HEK293 (cell line): Measurements from ENCODE around the gene CCNL1.
A peak's percentile ranks its signal among the peaks of the same experiment; 100 is the strongest.

ENCODE experiments used
- CTCF ChIA-PET: fragments of 350-600 bp; formaldehyde crosslinking; extraction: SDS; loops from one replicate; lab custom pipeline; 2021; ENCODE audit warnings: antibody characterized with exemption; lab: Yijun Ruan, JAX
- POLR2A ChIA-PET: fragments of 300-600 bp; formaldehyde crosslinking; extraction: SDS; loops from one replicate; lab custom pipeline; 2020; ENCODE audit warnings: antibody characterized with exemption, inconsistent platforms; lab: Yijun Ruan, JAX
- H3K27ac ChIP-seq: fragments of 200-500 bp; sonication (Bioruptor generic); 2 replicates; pipeline ENCODE4 v1.5.1; 2014; ENCODE audit warnings: low read depth, low read length, control low read depth, inconsistent platforms; ENCODE audit errors: extremely low read depth
- H3K36me3 ChIP-seq, 2 experiments: fragments of 200-500 bp in 1 of 2; sonication (Bioruptor generic) in 1 of 2; 1 replicate in 1 of 2; 2 replicates in 1 of 2; pipeline ENCODE4 v1.5.1; 2014 to 2017; ENCODE audit warnings: inconsistent platforms in 2 of 2, low read length in 2 of 2; ENCODE audit not compliant: control insufficient read depth in 2 of 2, insufficient read depth in 1 of 2
- H3K4me1 ChIP-seq: fragments of 200-500 bp; sonication (Bioruptor generic); 2 replicates; pipeline ENCODE4 v1.5.1; 2014; ENCODE audit warnings: mild to moderate bottlenecking, low read length, inconsistent platforms; ENCODE audit not compliant: control insufficient read depth, insufficient read depth
- H3K4me3 ChIP-seq: 2 replicates; pipeline ENCODE4 v1.5.1; 2011; ENCODE audit warnings: low read depth, mild to moderate bottlenecking, control low read depth, low read length, moderate library complexity
- H3K9me3 ChIP-seq: fragments of 200-500 bp; sonication (Bioruptor generic); 2 replicates; pipeline ENCODE4 v1.5.1; 2014; ENCODE audit warnings: low read depth, low read length, inconsistent platforms; ENCODE audit not compliant: control insufficient read depth, insufficient read depth
- GLI4 ChIP-seq: fragments of 450-650 bp; formaldehyde crosslinking; IDR thresholded peaks from 2 replicates; pipeline ENCODE4 v1.5.1; 2016; ENCODE audit warnings: missing biosample characterization, missing genetic modification characterization
- GLIS2 ChIP-seq: fragments of 450-650 bp; formaldehyde crosslinking; IDR thresholded peaks from 2 replicates; pipeline ENCODE4 v1.5.1; 2016; ENCODE audit warnings: missing biosample characterization, missing genetic modification characterization
- MYNN ChIP-seq: fragments of 450-650 bp; formaldehyde crosslinking; IDR thresholded peaks from 2 replicates; pipeline ENCODE4 v1.5.1; 2016; ENCODE audit warnings: missing biosample characterization, missing genetic modification characterization, borderline replicate concordance
- PRDM1 ChIP-seq: fragments of 450-650 bp; formaldehyde crosslinking; IDR thresholded peaks from 2 replicates; pipeline ENCODE4; 2016; ENCODE audit warnings: missing biosample characterization, missing genetic modification characterization
- PRDM6 ChIP-seq: fragments of 450-650 bp; formaldehyde crosslinking; IDR thresholded peaks from 2 replicates; pipeline ENCODE4 v1.5.1; 2017; ENCODE audit warnings: missing biosample characterization, missing genetic modification characterization
- SCRT1 ChIP-seq: fragments of 450-650 bp; formaldehyde crosslinking; IDR thresholded peaks from 2 replicates; pipeline ENCODE4 v1.5.1; 2016; ENCODE audit warnings: missing biosample characterization, missing genetic modification characterization, borderline replicate concordance
- YY2 ChIP-seq: fragments of 450-650 bp; formaldehyde crosslinking; IDR thresholded peaks from 2 replicates; pipeline ENCODE4 v1.5.1; 2016; ENCODE audit warnings: missing biosample characterization, missing genetic modification characterization
- ZFP41 ChIP-seq: fragments of 450-650 bp; formaldehyde crosslinking; IDR thresholded peaks from 2 replicates; pipeline ENCODE4 v1.5.1; 2016; ENCODE audit warnings: missing biosample characterization, missing genetic modification characterization, borderline replicate concordance
- ZIC2 ChIP-seq: fragments of 450-650 bp; formaldehyde crosslinking; IDR thresholded peaks from 2 replicates; pipeline ENCODE4 v1.5.1; 2016; ENCODE audit warnings: missing biosample characterization, missing genetic modification characterization
- ZNF10 ChIP-seq: fragments of 450-650 bp; formaldehyde crosslinking; IDR thresholded peaks from 2 replicates; pipeline ENCODE4 v1.5.1; 2017; ENCODE audit warnings: missing biosample characterization, missing genetic modification characterization
- ZNF132 ChIP-seq: fragments of 450-650 bp; formaldehyde crosslinking; IDR thresholded peaks from 2 replicates; pipeline ENCODE4 v1.5.1; 2017; ENCODE audit warnings: missing biosample characterization, missing genetic modification characterization, borderline replicate concordance
- ZNF146 ChIP-seq: fragments of 450-650 bp; formaldehyde crosslinking; IDR thresholded peaks from 2 replicates; pipeline ENCODE4 v1.5.1; 2016; ENCODE audit warnings: missing biosample characterization, missing genetic modification characterization
- ZNF19 ChIP-seq: fragments of 450-650 bp; formaldehyde crosslinking; IDR thresholded peaks from 2 replicates; pipeline ENCODE4; 2016; ENCODE audit warnings: missing biosample characterization, missing genetic modification characterization, low read depth
- ZNF211 ChIP-seq: fragments of 450-650 bp; formaldehyde crosslinking; IDR thresholded peaks from 2 replicates; pipeline ENCODE4 v1.5.1; 2016; ENCODE audit warnings: low read depth, missing biosample characterization, missing genetic modification characterization
- ZNF23 ChIP-seq: fragments of 450-650 bp; formaldehyde crosslinking; IDR thresholded peaks from 2 replicates; pipeline ENCODE4 v1.5.1; 2016; ENCODE audit warnings: missing biosample characterization, missing genetic modification characterization, borderline replicate concordance
- ZNF24 ChIP-seq: fragments of 450-650 bp; formaldehyde crosslinking; IDR thresholded peaks from 2 replicates; pipeline ENCODE4 v1.5.1; 2016; ENCODE audit warnings: missing biosample characterization, missing genetic modification characterization
- ZNF324 ChIP-seq: fragments of 450-650 bp; formaldehyde crosslinking; IDR thresholded peaks from 2 replicates; pipeline ENCODE4 v1.5.1; 2016; ENCODE audit warnings: missing biosample characterization, missing genetic modification characterization
- ZNF341 ChIP-seq: fragments of 450-650 bp; formaldehyde crosslinking; IDR thresholded peaks from 2 replicates; pipeline ENCODE4; 2016; ENCODE audit warnings: low read depth, missing biosample characterization, missing genetic modification characterization
- ZNF362 ChIP-seq: fragments of 450-650 bp; formaldehyde crosslinking; IDR thresholded peaks from 2 replicates; pipeline ENCODE4 v1.5.1; 2016; ENCODE audit warnings: missing biosample characterization, missing genetic modification characterization
- ZNF426 ChIP-seq: fragments of 450-650 bp; formaldehyde crosslinking; IDR thresholded peaks from 2 replicates; pipeline ENCODE4 v1.5.1; 2017; ENCODE audit warnings: missing biosample characterization, missing genetic modification characterization, mild to moderate bottlenecking, inconsistent platforms, moderate library complexity
- ZNF510 ChIP-seq: fragments of 450-650 bp; formaldehyde crosslinking; IDR thresholded peaks from 2 replicates; pipeline ENCODE4 v1.5.1; 2018; ENCODE audit warnings: mild to moderate bottlenecking, missing genetic modification characterization, missing biosample characterization; ENCODE audit not compliant: insufficient replicate concordance
- ZNF558 ChIP-seq: fragments of 450-650 bp; formaldehyde crosslinking; IDR thresholded peaks from 2 replicates; pipeline ENCODE4 v1.5.1; 2016; ENCODE audit warnings: missing biosample characterization, missing genetic modification characterization
- ZNF623 ChIP-seq: fragments of 450-650 bp; formaldehyde crosslinking; IDR thresholded peaks from 2 replicates; pipeline ENCODE4 v1.5.1; 2016; ENCODE audit warnings: missing biosample characterization, missing genetic modification characterization
- ZNF785 ChIP-seq: fragments of 450-650 bp; formaldehyde crosslinking; IDR thresholded peaks from 2 replicates; pipeline ENCODE4 v1.5.1; 2016; ENCODE audit warnings: missing biosample characterization, missing genetic modification characterization
- ZSCAN23 ChIP-seq: fragments of 450-650 bp; formaldehyde crosslinking; IDR thresholded peaks from 2 replicates; pipeline ENCODE4 v1.5.1; 2016; ENCODE audit warnings: missing biosample characterization, missing genetic modification characterization
- TF ChIP-seq, protein P1 (sequence below): fragments of 450-650 bp; formaldehyde crosslinking; IDR thresholded peaks from 2 replicates; pipeline ENCODE4 v1.5.1; 2016; ENCODE audit warnings: missing biosample characterization, missing genetic modification characterization
- TF ChIP-seq, protein P2 (sequence below): fragments of 450-650 bp; formaldehyde crosslinking; IDR thresholded peaks from 2 replicates; pipeline ENCODE4 v1.5.1; 2016; ENCODE audit warnings: missing biosample characterization, missing genetic modification characterization

CCNL1 gene

GRCh38 chr3:157152930-157153329 is 7.0 kb downstream of the CCNL1 start:
- POLR2A ChIA-PET = no interaction called here
- no peak overlapping the region for H3K4me3 ChIP-seq
- no peak overlapping the region for H3K27ac ChIP-seq
- H3K4me1 ChIP-seq = peaks cover 8% of the 10 kb centered on the region
- no peaks in the 10 kb centered on the region for H3K9me3 ChIP-seq
- CTCF ChIA-PET = interaction anchor here (3.5 kb wide), 1 partner anchor 16 kb away, joined by 13 read pairs; no protein-coding TSS in a partner anchor
- peaks cover 59 to 100% of the 10 kb centered on the region in 2 experiments; a peak in 2 of 3 replicates for H3K36me3 ChIP-seq
- no peak for TF ChIP-seq PRDM1 (tag by site-specific recombination)
- TF ChIP-seq ZNF510 (tag by site-specific recombination) = no peak
- TF ChIP-seq PRDM6 (tag by site-specific recombination) = no peak
- no peak for TF ChIP-seq SCRT1 (tag by site-specific recombination)
- no peak for TF ChIP-seq ZNF426 (tag by site-specific recombination)
- no peak for TF ChIP-seq ZNF23 (tag by site-specific recombination)
- TF ChIP-seq, protein P1, sequence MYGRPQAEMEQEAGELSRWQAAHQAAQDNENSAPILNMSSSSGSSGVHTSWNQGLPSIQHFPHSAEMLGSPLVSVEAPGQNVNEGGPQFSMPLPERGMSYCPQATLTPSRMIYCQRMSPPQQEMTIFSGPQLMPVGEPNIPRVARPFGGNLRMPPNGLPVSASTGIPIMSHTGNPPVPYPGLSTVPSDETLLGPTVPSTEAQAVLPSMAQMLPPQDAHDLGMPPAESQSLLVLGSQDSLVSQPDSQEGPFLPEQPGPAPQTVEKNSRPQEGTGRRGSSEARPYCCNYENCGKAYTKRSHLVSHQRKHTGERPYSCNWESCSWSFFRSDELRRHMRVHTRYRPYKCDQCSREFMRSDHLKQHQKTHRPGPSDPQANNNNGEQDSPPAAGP = no peak
- TF ChIP-seq ZNF341 = no peak
- no peak for TF ChIP-seq MYNN (tag by site-specific recombination)
- no peak for TF ChIP-seq ZNF623 (tag by site-specific recombination)
- TF ChIP-seq ZFP41 (tag by site-specific recombination) = no peak

DNA sequence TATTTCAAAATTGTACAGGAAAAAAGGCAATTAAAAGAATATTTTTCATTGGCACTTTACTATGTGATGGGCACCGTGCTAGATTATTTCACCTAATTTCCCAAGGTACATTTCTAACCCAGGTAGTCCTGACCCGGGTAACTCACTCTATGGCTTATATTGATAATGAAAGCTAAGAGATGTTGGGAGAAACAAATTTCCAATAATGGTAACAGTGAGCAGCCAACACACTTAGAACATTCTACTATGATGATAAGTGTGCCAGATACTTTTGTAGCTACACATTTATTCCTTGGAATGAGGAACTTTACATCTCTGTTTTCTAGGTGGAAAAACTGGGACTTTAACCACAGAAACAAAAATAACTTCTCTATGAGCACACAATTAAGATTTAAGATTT is 7.5 kb downstream of the CCNL1 start:
- CTCF ChIA-PET = interaction anchor here (3.5 kb wide), 1 partner anchor 15 kb away, joined by 13 read pairs; no protein-coding TSS in a partner anchor
- POLR2A ChIA-PET = no interaction called here

GRCh38 chr3:157151627-157152026 is 8.3 kb downstream of the CCNL1 start:
- 0 out of 2 replicates have a peak, but pooled peaks cover 6% of the 10 kb centered on the region for H3K4me1 ChIP-seq
- no peak overlapping the region for H3K4me3 ChIP-seq
- H3K36me3 ChIP-seq = peaks cover 60 to 99% of the 10 kb centered on the region in 2 experiments
- CTCF ChIA-PET = interaction anchor here (3.5 kb wide), 1 partner anchor 15 kb away, joined by 13 read pairs; no protein-coding TSS in a partner anchor
- POLR2A ChIA-PET = no interaction called here
- H3K27ac ChIP-seq = no peak overlapping the region
- TF ChIP-seq, protein P2, sequence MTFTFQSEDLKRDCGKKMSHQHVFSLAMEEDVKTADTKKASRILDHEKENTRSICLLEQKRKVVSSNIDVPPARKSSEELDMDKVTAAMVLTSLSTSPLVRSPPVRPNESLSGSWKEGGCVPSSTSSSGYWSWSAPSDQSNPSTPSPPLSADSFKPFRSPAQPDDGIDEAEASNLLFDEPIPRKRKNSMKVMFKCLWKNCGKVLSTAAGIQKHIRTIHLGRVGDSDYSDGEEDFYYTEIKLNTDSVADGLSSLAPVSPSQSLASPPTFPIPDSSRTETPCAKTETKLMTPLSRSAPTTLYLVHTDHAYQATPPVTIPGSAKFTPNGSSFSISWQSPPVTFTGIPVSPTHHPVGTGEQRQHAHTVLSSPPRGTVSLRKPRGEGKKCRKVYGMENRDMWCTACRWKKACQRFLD (tag by site-specific recombination) = no peak
- TF ChIP-seq GLI4 (tag by site-specific recombination) = no peak
- no peak for TF ChIP-seq ZNF10 (tag by site-specific recombination)
- TF ChIP-seq ZNF19 = no peak
- TF ChIP-seq ZNF211 (tag by site-specific recombination) = no peak
- peak; percentile 95 for TF ChIP-seq ZNF558 (tag by site-specific recombination)
- TF ChIP-seq ZNF132 (tag by site-specific recombination) = no peak
- TF ChIP-seq ZIC2 (tag by site-specific recombination) = no peak
- no peak for TF ChIP-seq ZNF24 (tag by site-specific recombination)
- H3K9me3 ChIP-seq = no peaks in the 10 kb centered on the region

More for the DNA sequence above, 7.5 kb downstream of the CCNL1 start:
- peaks cover 61 to 99% of the 10 kb centered on the region in 2 experiments; a peak in 2 of 3 replicates for H3K36me3 ChIP-seq
- TF ChIP-seq ZNF146 (tag by site-specific recombination) = no peak
- no peak for TF ChIP-seq ZNF324 (tag by site-specific recombination)
- no peak for TF ChIP-seq ZSCAN23
- no peak for TF ChIP-seq GLIS2
- TF ChIP-seq ZNF362 = no peak
- no peak for TF ChIP-seq YY2 (tag by site-specific recombination)
- no peak for TF ChIP-seq ZNF785 (tag by site-specific recombination)
- no peak overlapping the region for H3K27ac ChIP-seq
- H3K4me1 ChIP-seq = 0 out of 2 replicates have a peak, but pooled peaks cover 6% of the 10 kb centered on the region
- no peak overlapping the region for H3K4me3 ChIP-seq
- H3K9me3 ChIP-seq = no peaks in the 10 kb centered on the region
